HG02938 (cell line): ENCODE data around the gene COL18A1.
"Not testable (repeated sequence)": the region's sequence is repeated elsewhere in the genome, so short reads cannot be mapped to it uniquely, and the experiment has no call there.

Experiments
- ATAC-seq: cut with Tn5 transposase; IDR thresholded peaks from one replicate; pipeline ENCODE4 v1.9.1; 2021; ENCODE audit warnings: mild to moderate bottlenecking, moderate library complexity; ENCODE audit not compliant: unreplicated experiment

Gene COL18A1

DNA sequence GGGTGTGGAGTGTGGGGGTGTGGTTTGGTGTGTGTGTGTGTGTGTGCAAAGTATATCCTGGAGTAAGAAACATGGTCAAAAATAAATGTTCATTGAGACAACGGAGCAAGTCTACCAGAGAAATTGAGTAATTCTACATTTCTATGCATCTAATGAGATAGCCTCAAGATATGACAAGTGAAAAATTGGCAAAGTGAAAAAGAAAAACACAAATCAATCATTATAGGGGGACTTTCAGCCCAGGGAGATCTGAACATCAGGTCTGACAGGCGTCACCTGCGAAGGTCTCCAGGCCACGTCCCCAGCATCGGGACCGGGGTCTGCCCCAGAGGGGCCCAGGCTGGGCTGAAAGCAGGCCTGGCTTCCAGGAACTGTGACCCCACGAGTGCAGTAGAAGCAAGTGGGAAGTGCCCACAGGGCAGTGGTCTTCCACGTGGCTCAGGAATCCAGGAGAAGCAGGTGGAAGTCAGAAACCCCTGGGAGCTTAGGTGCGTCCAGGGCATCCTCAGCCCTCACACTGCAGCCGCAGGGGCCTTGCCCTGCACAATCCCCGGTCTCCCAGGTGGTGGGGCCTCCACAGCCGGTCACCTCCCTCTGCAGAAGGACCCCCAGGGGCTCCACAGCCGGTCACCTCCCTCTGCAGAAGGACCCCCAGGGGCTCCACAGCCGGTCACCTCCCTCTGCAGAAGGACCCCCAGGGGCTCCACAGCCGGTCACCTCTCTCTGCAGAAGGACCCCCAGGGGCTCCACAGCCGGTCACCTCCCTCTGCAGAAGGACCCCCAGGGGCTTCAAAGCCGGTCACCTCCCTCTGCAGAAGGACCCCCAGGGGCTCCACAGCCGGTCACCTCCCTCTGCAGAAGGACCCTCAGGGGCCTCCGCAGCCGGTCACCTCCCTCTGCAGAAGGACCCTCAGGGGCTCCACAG, 96.4 kb downstream of the COL18A1 start:
- not testable (repeated sequence) for ATAC-seq

- no peak for ATAC-seq
Measured at GRCh38 chr21:45502006-45502345, 97.0 kb downstream of the COL18A1 start.

- no peak for ATAC-seq
Measured at GRCh38 chr21:45502600-45502999, 97.6 kb downstream of the COL18A1 start.

DNA sequence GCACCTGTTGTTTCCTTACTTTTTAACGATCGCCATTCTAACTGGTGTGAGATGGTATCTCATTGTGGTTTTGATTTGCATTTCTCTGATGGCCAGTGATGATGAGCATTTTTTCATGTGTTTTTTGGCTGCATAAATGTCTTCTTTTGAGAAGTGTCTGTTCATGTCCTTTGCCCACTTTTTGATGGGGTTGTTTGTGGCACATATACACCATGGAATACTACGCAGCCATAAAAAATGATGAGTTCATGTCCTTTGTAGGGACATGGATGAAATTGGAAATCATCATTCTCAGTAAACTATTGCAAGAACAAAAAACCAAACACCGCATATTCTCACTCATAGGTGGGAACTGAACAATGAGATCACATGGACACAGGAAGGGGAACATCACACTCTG, 98.3 kb downstream of the COL18A1 start:
- ATAC-seq: not testable (repeated sequence)

- ATAC-seq: no peak
Measured at GRCh38 chr21:45504021-45504515, 99.1 kb downstream of the COL18A1 start.

DNA sequence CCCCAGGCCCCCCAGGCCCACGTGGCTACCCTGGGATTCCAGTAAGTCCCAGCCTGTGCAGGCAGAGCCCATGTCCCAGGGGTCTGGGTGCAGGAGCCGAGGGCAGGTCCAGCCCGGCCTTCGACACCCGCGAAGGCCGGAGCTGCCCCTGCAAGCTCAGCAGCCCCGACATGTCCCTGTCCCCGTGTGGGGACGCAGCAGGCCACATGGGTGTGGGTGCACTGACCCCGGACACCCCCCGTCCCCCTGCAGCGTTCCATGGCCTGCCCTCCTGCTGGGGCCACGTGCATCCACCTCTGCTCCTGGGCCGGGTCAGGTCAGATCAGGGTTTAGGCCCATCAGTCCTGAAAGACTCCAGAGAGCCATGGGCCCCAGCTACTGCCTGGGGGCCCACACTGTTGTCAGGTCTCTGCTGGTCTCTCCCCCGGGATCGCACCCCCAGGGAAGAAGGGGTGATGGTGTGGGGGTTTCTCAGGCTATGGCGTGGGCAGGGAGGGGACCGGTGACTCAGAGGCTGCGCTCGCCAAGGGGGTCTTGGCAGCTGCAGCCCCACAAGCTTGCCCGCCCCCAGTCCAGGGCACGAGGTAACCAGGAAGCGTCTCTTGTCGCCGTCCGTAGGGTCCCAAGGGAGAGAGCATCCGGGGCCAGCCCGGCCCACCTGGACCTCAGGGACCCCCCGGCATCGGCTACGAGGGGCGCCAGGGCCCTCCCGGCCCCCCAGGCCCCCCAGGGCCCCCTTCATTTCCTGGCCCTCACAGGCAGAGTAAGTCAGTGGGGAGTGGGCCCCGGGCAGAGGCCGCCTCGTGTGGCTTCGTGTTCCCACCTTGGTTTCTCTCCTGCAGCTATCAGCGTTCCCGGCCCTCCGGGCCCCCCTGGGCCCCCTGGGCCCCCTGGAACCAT, 99.8 kb downstream of the COL18A1 start:
- ATAC-seq: no peak

GRCh38 chr21:45505416-45506021, 100.6 kb downstream of the COL18A1 start:
- no peak for ATAC-seq

GRCh38 chr21:45506241-45506817, 101.4 kb downstream of the COL18A1 start:
- no peak for ATAC-seq

DNA sequence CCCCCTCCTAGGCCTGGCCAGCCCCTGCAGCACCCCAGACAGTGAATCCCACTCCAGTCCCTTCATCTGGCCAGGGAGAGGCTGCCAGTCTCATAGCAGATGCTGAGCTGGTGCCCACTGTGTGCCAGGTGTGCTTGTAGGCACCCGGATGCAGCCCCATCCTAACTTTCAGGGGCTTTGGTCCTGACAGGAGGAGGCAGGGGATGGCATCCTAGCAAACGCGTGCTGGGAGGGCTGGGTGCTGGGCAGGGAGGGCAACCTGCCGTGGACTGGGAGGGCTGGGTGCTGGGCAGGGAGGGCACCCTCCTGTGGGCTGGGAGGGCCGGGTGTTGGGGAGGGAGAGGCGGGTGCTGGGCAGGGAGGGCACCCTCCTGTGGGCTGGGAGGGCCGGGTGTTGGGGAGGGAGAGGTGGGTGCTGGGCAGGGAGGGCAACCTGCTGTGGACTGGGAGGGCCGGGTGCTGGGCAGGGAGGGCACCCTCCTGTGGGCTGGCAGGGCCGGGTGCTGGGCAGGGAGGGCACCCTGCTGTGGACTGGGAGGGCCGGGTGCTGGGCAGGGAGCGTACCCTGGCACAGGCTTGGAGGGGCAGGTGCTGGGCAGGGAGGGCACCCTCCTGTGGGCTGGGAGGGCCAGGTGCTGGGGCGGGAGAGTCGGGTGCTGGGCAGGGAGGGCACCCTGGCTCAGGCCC, 102.0 kb downstream of the COL18A1 start:
- no peak for ATAC-seq

DNA sequence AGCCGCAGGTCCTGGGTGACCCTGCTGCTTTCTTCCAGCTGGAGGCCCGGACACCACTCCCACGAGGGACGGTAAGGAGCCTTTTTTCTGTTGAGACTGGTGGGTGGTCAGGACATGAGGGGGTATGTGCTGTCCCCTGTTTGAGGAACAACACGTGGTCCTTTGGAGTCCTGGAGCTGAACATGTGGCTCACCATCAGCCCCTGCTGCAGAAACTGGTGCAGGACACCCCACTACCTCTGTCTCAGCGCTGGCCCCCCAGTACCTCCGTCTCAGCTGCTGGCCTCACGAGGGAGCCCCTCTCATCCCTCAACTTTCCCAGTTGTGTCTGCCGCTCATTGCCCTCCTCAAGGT, 102.5 kb downstream of the COL18A1 start:
- no peak for ATAC-seq

DNA sequence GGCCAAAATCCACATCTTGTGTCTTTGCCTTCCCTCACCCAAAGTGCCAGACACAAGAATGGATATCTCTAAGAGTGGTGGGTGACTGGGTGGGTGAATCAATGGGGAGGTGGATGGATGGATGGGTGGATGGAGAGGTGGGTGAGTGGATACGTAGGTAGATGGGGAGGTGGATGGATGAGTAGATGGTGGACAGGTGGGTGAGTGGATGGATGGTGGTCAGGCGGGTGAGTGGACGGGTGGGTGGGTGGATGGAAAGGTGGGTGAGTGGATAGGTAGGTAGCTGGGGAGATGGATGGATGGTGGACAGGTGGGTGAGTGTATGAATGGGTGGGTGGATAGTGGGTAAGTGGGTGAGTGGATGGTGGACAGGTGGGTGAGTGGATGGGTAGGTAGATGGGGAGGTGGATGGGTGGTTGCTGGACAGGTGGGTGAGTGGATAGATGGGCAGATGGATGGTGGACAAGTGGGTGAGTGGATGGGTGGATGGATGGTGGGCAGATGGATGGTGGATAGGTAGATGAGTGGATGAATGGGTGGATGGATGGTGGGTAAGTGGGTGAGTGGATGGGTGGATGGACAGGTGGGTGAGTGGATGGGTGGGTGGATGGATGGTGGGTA, 103.0 kb downstream of the COL18A1 start:
- no peak for ATAC-seq

GRCh38 chr21:45508607-45509565, 103.9 kb downstream of the COL18A1 start:
- ATAC-seq: no peak

DNA sequence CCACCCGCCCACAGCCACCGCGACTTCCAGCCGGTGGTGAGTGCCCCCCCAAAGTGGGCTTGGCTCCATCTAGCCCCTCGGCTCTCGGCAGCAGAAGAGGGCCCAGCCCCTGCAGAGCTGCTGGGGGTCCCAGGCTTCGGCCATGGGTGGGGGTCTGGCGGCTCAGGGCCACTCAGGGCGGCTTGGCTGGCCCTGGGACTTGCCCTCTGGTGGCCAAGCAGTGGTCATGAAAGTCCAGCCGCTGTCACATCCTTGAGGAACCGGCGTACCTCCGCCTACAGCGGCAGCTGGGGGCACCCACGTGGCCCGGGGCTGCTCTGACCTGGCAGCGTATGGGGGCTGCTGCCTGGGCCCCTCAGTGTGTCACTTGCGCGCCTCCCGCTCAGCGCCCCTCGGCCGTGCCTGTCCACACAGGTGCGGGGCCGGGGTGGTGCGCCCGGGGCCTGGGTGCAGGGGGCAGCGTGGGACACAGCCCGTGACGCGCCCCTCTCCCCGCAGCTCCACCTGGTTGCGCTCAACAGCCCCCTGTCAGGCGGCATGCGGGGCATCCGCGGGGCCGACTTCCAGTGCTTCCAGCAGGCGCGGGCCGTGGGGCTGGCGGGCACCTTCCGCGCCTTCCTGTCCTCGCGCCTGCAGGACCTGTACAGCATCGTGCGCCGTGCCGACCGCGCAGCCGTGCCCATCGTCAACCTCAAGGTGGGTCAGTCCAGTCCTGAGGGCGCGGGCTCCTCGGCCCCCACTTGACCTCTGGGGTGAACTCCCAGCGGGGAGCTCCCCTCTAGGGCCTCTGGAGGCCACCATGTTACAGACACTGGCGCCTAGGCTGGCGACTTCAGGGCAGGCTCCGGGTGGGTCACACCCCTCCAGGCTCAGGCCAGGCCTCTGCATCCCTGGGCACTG, 104.9 kb downstream of the COL18A1 start:
- no peak for ATAC-seq

- ATAC-seq: no peak
Measured at GRCh38 chr21:45510466-45510955, 105.5 kb downstream of the COL18A1 start.

GRCh38 chr21:45511007-45511406, 106.0 kb downstream of the COL18A1 start:
- ATAC-seq: no peak

DNA sequence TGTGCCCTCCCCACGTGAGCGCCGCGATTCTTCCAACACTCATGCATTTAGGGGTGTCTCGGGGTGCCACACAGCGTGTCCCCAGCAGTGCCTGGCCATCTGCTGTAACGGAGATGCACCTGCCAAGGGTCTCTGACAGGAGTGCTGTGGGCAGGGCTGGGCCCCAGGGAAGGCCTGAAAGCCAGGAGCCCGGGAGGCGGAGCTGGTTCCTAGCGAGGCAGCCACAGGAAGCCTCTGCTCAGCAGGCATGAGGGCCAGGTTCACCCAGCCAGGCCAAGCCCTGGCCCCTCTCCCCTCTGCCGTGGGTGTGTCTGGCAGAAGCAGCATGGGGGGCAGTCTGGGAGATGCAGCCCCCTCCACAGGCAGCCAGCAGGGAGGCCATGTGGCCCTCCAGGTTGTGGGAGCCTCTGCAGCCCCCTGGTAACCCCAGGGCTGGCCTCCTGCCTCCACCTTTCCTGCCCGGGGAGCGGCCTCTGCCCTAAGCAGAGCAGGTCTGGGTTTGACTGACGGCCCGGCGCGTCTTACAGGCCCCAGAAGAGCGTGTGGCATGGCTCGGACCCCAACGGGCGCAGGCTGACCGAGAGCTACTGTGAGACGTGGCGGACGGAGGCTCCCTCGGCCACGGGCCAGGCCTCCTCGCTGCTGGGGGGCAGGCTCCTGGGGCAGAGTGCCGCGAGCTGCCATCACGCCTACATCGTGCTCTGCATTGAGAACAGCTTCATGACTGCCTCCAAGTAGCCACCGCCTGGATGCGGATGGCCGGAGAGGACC, 106.9 kb downstream of the COL18A1 start:
- ATAC-seq: no peak

DNA sequence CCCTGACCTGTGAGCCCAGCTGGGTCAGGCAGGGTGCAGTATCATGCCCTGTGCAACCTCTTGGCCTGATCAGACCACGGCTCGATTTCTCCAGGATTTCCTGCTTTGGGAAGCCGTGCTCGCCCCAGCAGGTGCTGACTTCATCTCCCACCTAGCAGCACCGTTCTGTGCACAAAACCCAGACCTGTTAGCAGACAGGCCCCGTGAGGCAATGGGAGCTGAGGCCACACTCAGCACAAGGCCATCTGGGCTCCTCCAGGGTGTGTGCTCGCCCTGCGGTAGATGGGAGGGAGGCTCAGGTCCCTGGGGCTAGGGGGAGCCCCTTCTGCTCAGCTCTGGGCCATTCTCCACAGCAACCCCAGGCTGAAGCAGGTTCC, 107.6 kb downstream of the COL18A1 start:
- no peak for ATAC-seq
